GM12891 (cell line): ENCODE results near the gene ZSCAN22.

Experiments used
- POLR2A ChIP-seq: IDR thresholded peaks from 2 replicates; pipeline ENCODE4 v1.6.1; 2011; ENCODE audit warnings: low read depth, low read length, control low read depth
- POLR2AphosphoS5 ChIP-seq: IDR thresholded peaks from 2 replicates; pipeline ENCODE4 v1.6.1; 2011; ENCODE audit warnings: low read depth, low read length, control low read depth

DNA sequence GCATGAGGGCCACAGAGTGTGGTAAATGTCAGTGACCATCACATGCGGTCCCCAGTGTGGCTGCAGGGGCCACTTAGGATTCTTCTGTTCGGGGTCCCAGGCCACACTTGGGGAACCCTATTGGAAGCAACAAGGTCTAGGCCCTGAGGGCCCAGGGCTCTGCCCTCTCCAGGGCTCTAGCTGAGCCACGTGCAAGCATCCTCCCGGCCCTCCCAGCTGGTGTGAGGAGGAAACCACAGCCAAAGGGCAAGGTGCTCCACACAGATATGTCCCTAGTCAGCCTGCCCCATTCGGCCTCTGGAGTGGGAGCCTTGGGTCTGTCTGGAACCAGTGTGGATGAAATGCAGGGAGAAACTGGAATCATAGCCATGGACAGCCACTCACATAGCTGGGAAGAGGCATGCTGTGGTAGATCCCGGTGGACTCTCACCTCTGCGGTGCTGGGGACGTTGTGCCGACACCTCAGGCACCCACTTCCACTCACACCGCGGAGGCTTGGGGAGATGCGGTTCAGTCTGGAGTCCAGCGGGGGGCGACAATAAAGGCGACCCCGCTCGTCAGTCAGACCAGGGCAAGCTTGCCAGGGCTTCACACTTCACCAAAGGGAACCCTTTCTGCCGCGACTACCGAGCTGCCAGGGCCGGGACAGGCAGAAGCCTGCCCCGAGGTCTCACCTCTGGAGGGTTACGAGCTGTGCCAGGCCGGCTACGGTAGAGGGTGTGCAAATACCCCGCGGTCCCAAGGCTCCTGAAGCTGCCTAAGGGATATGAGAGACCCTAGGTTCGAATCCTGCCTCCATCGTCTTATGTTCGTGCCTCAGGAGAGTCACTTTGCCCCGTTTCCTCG is 40.0 kb downstream of the ZSCAN22 start:
- TF ChIP-seq POLR2AphosphoS5 (no peak), POLR2A (no peak)
